ENCODE measurements around the gene ZNF746. TPM values are rescaled to one million over a fixed set of nuclear protein-coding genes. Genes with fewer than 3 reads are reported as not detected.

Gene ZNF746
- total RNA-seq, 1 experiment from 2014 or later, result 19.8 TPM

DNA sequence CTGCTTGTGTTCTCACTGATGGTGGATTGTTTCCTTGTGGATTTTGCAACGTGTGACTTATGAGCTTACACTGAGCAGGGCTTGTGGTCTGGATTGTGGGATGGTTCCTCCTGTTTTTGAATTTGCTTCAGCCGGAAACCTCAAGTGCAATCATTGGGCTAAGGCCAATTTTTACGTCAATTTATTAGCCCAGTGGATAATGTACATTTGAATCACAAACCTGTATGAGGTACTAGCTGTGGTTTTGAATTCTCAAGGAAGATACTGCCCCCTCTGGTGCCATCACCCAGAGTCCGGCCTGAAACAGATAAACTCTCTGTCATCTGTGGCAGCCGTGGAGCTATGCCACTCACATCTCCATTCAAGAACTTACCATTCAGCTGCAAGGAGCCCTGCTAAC is 29.4 kb downstream of the ZNF746 start:
- in situ Hi-C loops (cut with HindIII; ENCODE audit: low pct_unique_long_range_greater_than_20kb, low sequenced_read_pairs), result no loop called here
- DNase-seq (ENCODE audit: low read depth, low spot score), result peak; percentile 69

DNA sequence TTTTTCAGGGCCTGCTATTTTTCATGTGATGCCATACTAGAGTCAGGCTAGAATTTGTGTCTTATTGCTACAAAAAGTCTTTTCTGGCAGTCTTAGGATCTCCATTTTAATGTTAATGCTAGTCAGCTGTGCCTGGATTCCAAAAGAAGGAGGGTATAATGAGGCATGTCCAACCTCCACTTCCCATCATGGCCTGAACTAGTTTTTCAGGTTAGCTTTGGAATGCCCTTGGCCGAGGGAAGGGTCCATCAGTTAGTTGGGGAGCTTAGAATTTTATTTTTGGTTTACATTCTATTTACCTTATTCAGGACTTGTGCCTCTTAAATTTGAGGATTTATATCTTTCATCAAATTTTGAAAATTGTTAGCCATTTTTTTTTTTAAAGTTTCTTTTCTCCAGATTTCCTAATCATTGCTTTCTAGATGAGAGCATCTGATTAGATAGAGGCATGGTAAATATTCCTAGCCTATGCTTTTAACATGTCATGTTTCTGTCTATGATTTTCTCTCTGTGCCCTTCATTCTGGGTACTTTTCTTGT is 30.2 kb downstream of the ZNF746 start:
- in situ Hi-C loops (cut with HindIII; ENCODE audit: low pct_unique_long_range_greater_than_20kb, low sequenced_read_pairs), result no loop called here
- no peak for DNase-seq (ENCODE audit: low read depth, low spot score)

DNA sequence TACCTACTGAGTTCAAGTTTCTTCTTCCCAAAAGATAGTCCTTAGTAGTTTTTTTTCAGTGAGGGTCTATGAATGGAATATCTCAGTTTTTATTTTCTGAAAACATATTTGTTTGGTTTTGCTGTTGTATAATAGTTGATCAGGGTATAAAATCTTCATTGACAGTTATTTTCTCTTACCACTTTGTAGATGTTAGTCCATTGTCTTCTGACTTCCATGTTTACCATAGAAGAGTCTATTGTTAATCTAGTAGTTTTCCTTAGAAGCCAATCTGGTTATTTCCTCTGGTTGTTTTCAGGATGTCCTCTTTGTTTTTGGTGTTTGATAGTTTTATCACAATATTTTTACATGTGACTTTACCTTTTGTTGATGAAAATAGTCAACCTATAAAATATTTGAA is 31.2 kb downstream of the ZNF746 start:
- in situ Hi-C loops (cut with HindIII; ENCODE audit: low pct_unique_long_range_greater_than_20kb, low sequenced_read_pairs), result no loop called here

DNA sequence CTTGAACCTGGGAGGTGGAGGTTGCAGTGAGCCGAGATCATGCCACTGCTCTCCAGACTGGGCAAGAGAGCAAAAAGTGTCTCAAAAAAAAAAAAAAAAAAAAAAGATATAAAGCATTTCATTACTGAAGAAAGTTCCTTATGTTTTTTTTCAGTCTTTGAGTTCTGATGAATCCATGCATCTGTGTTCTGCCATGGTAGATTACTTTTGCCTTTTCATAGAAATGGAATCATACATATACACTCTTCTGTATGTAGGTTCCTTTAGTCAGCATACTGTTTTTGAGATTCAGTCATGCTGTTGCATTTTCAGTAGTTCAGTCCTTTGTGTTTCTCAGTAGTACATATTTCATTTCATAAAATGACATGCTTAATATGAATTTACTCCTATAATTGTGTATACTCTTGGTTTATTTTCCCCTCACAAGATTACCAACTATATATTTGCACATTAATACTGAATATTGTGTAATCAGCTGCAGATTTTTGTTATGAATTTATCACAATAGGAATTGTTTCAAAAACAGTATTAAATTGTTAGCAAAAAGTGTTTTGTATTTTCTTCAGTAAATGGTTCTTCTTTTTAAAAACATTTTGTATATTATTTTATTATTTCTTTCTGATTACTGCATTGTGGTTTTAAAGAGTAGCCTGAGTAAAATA is 34.0 kb downstream of the ZNF746 start:
- DNase-seq (ENCODE audit: low read depth, low spot score), result no peak
- in situ Hi-C loops (cut with HindIII; ENCODE audit: low pct_unique_long_range_greater_than_20kb, low sequenced_read_pairs), result no loop called here

More for the DNA sequence above, 31.2 kb downstream of the ZNF746 start:
- no peak for DNase-seq (ENCODE audit: low read depth, low spot score)

DNA sequence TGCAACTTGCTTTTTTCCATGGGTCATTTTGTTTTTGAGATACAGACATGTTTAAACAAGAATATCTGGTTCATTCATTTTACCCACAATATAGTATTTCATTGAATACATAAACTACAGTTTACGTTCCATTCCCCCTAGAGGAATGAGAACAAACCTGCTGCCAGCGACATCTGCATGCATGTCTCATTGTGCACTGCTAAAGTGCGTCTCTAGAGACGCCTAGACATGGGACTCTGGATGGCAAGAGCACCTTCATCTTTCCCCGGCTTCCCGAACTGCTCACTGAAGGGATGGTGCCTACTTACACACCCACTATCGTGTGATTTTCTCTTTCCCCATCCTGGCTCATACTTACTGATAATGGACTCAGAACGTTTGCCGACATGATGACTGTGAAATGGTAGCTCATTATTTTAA is 35.5 kb downstream of the ZNF746 start:
- no peak for DNase-seq (ENCODE audit: low read depth, low spot score)
- in situ Hi-C loops (cut with HindIII; ENCODE audit: low pct_unique_long_range_greater_than_20kb, low sequenced_read_pairs), result no loop called here

DNA sequence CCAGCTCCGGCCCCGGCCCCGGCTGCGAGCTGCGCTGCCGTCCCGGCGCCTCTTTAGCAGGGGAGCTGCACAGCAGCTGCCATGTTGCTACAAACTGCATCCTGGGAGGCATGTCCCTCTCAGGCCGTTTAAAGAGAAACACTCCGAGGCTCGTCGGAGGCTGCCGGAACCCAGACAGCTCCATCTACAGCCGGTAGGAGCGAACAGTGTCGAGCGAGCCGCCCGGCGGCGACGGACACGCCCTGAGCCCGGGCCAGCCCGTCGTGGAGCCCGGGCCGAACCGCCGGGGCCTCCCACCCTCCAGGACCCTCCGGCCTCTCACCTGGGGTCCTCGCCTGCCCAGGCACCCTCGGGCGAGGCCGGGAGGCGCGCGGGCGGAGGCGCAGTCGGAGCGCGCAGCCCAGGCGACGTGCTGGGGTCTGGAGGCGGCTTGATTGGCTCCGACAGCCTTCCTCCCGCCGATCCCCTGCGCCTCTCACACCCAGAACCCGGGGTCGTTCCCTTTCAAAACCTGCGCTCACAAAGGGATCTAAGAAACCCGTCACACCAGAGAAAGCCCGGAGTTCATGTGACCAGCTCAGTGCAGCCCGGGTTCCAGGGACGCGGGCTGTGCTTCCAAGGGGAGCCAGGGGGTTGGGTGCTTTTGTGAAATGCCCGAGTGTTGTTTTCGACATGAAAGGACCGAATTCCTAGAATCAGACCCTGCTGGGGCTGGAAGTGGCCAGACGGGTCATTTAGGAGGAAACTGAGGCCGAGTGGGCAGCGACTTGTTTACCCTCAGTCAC is 36.9 kb downstream of the ZNF746 start, which contains the start of gene ZNF777:
Gene ZNF777 (minus strand): TSS at position 570 of the 785 bp plus-strand sequence. CDS start 5,040 bp downstream, outside the sequence.
- in situ Hi-C loops (cut with HindIII; ENCODE audit: low pct_unique_long_range_greater_than_20kb, low sequenced_read_pairs), result no loop called here
- peak; percentile 89 for DNase-seq (ENCODE audit: low read depth, low spot score)

DNA sequence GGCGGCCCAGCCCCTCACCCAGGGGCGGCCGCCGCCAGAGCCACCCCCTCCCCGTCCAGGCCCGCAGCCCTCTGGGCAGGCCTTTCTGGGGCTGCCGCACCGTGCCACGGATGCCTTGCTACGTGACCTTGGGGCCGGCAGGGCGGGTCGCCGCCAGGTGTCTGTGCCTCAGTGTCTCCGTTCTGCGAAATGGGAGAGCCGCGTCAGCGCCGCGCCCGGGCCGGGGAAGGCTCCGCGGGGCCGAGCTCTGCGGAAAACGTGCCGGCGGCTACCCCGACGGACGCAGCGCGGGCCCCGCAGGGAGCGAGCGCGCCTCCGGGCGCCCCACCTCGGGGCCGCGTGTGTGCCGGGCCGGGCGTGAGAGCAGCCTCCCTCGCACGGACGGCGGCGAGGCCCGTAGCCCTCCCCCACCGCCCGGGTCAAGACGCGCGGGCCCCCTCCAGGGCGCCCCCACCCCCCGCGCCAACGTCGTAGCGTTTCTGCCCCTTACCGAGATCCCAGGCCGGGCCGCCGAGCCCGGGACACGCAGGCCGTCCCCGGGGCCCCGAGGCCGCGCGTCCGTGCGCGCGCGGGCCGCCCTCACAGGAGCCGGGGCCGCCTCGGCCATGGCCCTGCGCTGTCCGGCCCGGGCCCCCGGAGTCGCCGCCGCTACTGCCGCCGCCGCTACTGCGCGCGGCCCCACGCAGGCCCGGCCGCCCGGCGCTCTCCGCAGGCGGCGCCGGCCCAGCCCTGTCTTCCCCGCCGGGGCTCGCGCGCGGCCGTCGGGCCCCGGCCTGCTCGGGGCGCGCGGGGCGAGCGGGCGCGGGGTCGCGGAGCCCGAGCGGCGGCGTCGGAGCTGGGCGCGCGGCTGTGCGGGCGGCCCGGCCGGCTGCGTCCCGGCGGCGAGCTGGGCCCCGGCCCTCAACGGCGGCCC is 37.8 kb downstream of the ZNF746 start:
- no peak for DNase-seq (ENCODE audit: low read depth, low spot score)
- in situ Hi-C loops (cut with HindIII; ENCODE audit: low pct_unique_long_range_greater_than_20kb, low sequenced_read_pairs), result no loop called here

DNA sequence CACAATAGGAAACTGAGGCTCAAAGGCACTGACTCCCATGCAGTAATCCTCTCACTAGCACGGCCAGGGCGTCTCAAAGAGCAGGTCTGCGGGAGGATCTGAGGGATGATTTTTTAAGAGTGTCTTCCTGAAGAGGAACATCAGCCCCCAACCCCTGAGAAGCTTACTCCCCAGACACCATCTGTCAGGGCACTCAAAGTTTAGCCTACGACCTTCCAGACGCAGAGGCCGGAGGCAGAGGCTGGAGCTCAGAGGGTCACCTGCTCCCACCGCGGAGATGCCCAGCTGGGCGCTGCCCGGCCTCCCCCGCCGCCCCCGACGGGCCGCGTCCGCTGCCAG is 38.4 kb downstream of the ZNF746 start:
- no peak for DNase-seq (ENCODE audit: low read depth, low spot score)
- in situ Hi-C loops (cut with HindIII; ENCODE audit: low pct_unique_long_range_greater_than_20kb, low sequenced_read_pairs), result no loop called here

DNA sequence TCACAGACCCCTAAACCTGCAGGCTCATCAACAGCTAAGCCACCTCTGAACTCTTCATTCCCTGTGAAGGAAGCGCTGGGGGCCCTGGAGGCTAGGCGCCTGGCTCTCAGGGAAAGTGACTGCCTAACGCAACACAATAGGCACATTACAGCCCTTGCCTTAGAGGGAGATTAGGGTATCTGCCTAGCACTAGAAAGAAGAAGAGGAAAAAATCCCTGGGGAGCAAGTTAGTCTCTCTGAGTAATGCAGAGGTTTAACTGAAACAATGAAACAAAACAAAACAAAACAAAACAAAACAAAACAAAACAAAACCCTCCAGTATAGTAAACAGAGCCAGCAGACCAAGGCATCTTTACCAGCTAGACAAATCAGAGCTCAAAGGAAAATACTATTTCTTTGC is 39.4 kb downstream of the ZNF746 start:
- DNase-seq (ENCODE audit: low read depth, low spot score), result no peak
- in situ Hi-C loops (cut with HindIII; ENCODE audit: low pct_unique_long_range_greater_than_20kb, low sequenced_read_pairs), result no loop called here

DNA sequence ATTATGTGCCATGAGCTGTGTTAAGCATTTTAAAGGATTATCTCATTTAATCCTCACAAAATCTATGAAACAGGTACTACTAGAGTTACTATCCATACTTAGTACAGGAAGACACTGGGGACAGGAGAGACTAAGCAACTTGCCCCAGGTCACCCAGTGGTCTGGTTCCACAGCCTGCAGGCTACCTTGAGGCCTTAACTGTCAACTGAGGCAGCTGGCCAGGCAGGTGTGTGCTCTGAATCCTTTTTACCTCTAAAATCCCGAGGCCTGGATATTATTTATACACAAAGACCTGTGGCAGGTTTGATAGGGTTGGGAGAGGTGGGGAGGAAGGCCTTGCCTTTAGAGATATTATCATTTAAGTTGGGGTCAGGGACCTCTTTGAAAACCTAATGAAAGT is 39.8 kb downstream of the ZNF746 start:
- DNase-seq (ENCODE audit: low read depth, low spot score), result no peak
- in situ Hi-C loops (cut with HindIII; ENCODE audit: low pct_unique_long_range_greater_than_20kb, low sequenced_read_pairs), result no loop called here

DNA sequence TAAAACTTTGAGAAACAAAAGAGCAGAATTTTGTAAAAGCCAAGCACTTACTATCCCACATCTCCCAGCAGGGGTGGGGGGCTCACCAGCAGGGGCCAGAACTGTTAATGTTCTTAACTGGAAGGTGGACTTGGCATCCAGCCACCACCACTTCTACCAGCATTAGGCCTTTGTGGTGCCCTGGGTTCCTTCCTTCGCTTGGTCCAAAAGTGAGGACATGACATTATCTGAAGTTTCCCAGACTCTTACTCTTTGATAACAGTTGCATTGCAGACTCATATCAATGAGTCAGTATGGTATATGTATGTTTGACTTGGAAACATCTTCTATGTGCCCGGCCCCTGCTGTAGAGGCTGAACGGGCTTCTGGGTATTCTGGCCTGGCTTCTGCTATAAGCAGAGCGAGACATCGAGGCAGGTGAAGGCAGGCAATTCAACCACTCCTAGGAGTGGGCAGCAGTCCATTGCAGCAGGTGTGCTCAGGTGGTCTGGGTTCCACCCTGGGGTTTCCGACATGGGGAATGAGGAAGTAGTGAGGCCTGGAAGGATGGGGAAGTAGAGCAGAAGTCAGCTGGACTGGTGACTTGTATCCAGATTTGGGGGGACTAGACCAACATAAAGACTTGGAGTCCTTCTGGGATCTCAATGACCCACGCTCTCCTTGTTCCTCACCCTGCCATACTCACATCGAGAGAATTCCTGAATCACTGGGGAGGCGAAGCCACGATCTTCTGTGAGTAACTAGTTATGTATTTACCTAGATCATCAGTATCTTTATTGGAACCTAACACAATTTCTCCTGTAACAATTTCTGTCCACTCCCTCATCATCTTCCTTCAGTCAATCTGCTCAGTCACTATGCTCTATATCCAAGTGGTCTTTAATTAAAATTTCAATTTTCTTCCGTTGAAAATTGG is 40.8 kb downstream of the ZNF746 start:
- DNase-seq (ENCODE audit: low read depth, low spot score), result no peak

DNA sequence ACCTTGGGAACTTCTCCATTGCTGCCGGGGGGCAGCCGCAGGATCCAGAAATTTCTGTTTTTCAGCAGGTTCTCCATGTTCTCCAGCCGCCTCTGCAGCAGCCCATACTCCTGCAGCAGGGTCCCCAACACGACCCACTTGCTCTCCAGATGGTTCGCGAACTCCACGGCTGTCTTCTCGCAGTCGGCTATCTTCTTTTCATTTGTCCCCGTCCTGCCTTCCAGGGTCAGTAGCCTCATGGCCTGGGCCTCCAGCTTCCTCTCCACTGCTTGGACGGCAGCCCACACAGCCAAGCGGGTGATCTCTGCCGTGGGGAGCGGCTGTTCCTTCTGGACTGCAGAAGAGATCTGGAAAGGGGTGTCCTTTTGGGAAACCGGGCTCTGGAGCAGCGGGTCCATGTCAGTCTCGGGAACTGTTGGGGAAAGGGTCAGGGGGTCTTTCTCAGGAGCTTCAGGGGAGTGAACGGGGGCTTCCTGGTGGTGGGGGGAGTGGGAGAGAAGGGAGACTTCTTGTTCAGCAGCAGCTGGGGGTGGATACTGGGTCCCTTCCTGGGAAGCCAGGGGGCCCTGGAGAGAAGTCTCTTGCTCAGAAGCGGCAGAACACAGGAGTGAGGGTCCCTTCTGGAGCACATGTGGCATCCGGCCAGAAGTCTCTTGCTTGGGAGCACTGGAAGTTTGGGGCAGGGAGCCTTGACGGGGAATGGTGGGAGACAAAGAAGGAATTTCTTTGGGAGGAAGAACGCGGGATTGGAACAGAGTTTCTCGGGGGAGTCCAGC is 42.2 kb downstream of the ZNF746 start:
- DNase-seq (ENCODE audit: low read depth, low spot score), result no peak
- in situ Hi-C loops (cut with HindIII; ENCODE audit: low pct_unique_long_range_greater_than_20kb, low sequenced_read_pairs), result no loop called here

More for the DNA sequence above, 40.8 kb downstream of the ZNF746 start:
- in situ Hi-C loops (cut with HindIII; ENCODE audit: low pct_unique_long_range_greater_than_20kb, low sequenced_read_pairs), result no loop called here

DNA sequence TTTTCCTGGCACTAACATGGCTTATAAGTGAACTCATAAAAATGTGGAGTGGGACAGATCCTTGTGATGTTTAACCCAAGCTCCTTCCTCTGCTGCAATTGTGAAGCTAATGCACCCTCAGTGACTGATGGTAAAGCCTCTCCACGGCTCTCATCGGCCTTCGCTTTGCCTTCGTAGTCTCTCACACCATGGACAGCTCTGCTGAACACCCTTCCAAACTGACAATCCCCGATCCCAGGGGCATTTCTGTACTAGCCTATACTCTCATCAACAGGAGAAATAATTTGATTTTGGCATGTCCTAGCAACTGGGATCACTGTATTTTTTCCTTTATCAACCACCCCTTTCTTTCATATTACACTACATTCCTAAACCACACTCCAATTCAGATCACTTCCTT is 42.9 kb downstream of the ZNF746 start:
- no peak for DNase-seq (ENCODE audit: low read depth, low spot score)
- in situ Hi-C loops (cut with HindIII; ENCODE audit: low pct_unique_long_range_greater_than_20kb, low sequenced_read_pairs), result no loop called here

DNA sequence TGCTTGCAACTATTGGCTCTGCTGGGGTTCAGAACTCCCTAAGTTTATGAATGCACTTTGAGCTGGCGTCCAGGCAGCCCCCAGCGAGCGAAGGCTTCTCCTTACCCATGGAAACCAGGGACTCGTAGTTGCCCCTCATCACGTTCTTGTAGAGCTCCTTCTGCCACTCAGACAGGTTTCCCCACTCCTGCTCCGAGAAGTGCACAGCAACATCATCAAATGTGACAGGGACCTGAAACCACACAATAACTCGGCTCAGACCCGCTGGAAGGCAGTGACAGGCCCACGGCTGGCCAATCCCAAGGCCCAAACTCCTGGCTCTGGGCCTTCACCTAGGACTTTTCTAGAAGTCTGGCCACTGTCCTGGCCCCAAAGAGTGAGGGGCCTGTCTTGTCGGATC is 43.6 kb downstream of the ZNF746 start:
- in situ Hi-C loops (cut with HindIII; ENCODE audit: low pct_unique_long_range_greater_than_20kb, low sequenced_read_pairs), result no loop called here
- DNase-seq (ENCODE audit: low read depth, low spot score), result no peak

DNA sequence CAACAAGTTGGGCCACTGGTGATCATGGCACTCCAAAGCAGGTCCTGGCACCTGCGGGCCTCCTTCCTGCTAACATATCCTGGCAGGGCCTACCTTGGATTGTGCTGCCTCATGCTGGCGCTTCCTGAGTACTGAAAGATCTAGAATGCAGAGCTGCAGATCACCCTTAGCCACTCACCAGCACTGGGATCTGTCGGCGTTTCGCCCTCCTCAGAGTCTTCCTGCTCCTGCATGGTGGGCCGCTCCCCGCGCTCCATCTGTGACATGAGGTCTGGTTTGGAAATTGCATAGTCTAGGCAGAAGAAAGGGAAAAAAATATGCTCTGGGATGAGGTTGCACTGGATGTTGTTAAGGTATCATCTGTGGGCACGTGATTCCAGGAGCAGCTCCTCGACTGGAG is 46.8 kb downstream of the ZNF746 start:
- in situ Hi-C loops (cut with HindIII; ENCODE audit: low pct_unique_long_range_greater_than_20kb, low sequenced_read_pairs), result no loop called here

DNA sequence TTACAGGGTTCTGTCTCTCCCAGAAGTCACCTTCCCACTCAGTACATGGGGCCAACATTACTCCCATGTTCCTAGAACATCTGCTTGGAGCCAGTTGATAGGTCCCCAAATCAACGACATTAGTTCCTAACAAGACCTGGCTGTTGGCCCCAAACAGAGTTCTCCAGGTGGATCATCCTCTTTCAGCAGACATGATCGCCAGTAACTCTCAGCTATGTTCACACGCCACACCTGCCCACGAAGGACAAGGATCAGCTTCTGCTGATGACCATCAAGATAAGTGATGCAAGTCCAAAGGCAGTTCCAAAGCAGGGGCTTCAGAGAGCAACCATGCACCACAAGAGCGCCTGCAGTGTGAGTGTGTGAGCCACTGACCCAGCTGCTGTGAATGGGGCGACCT is 47.7 kb downstream of the ZNF746 start:
- DNase-seq (ENCODE audit: low read depth, low spot score), result no peak
- in situ Hi-C loops (cut with HindIII; ENCODE audit: low pct_unique_long_range_greater_than_20kb, low sequenced_read_pairs), result no loop called here

More for the DNA sequence above, 46.8 kb downstream of the ZNF746 start:
- DNase-seq (ENCODE audit: low read depth, low spot score), result no peak
